ENCODE measurements around the gene LMNTD1.
"Not testable (repeated sequence)": the region's sequence is repeated elsewhere in the genome, so short reads cannot be mapped to it uniquely, and the experiment has no call there.

DNA sequence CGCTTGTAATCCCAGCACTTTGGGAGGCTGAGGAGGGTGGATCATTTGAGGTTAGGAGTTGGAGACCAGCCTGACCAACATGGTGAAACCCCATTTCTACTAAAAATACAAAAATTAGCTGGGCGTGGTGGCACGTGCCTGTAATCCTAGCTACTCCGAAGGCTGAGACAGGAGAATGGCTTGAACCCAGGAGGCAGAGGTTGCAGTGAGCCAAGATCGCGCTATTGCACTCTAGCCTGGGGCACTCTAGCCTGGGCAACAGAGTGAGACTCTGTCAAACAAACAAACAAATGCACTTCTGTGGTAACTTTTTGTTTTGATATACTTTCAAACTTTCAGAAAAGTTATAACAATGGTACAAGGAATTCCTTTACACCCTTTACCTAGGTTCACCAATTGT lies 126.3 kb downstream of the LMNTD1 start:
- TF ChIP-seq, protein P1, sequence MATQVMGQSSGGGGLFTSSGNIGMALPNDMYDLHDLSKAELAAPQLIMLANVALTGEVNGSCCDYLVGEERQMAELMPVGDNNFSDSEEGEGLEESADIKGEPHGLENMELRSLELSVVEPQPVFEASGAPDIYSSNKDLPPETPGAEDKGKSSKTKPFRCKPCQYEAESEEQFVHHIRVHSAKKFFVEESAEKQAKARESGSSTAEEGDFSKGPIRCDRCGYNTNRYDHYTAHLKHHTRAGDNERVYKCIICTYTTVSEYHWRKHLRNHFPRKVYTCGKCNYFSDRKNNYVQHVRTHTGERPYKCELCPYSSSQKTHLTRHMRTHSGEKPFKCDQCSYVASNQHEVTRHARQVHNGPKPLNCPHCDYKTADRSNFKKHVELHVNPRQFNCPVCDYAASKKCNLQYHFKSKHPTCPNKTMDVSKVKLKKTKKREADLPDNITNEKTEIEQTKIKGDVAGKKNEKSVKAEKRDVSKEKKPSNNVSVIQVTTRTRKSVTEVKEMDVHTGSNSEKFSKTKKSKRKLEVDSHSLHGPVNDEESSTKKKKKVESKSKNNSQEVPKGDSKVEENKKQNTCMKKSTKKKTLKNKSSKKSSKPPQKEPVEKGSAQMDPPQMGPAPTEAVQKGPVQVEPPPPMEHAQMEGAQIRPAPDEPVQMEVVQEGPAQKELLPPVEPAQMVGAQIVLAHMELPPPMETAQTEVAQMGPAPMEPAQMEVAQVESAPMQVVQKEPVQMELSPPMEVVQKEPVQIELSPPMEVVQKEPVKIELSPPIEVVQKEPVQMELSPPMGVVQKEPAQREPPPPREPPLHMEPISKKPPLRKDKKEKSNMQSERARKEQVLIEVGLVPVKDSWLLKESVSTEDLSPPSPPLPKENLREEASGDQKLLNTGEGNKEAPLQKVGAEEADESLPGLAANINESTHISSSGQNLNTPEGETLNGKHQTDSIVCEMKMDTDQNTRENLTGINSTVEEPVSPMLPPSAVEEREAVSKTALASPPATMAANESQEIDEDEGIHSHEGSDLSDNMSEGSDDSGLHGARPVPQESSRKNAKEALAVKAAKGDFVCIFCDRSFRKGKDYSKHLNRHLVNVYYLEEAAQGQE (IDR thresholded peaks at IDR 0.05; ENCODE audit: low read depth, low read length) = not testable (repeated sequence)
- TF ChIP-seq, protein P2, sequence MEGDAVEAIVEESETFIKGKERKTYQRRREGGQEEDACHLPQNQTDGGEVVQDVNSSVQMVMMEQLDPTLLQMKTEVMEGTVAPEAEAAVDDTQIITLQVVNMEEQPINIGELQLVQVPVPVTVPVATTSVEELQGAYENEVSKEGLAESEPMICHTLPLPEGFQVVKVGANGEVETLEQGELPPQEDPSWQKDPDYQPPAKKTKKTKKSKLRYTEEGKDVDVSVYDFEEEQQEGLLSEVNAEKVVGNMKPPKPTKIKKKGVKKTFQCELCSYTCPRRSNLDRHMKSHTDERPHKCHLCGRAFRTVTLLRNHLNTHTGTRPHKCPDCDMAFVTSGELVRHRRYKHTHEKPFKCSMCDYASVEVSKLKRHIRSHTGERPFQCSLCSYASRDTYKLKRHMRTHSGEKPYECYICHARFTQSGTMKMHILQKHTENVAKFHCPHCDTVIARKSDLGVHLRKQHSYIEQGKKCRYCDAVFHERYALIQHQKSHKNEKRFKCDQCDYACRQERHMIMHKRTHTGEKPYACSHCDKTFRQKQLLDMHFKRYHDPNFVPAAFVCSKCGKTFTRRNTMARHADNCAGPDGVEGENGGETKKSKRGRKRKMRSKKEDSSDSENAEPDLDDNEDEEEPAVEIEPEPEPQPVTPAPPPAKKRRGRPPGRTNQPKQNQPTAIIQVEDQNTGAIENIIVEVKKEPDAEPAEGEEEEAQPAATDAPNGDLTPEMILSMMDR (IDR thresholded peaks at IDR 0.05) = not testable (repeated sequence)
- TF ChIP-seq POLR2AphosphoS5 (IDR thresholded peaks at IDR 0.05; ENCODE audit: low read depth, low read length); FOXM1 (IDR thresholded peaks at IDR 0.05; ENCODE audit: low read depth); FOXJ3 (CRISPR knock-in tag; IDR thresholded peaks at IDR 0.05); TAF1 (IDR thresholded peaks at IDR 0.05; ENCODE audit: borderline replicate concordance, low read depth, low read length): not testable (repeated sequence)
